K562 (cell line): ENCODE data around the gene HEXIM1. TPM values are rescaled to one million over a fixed set of nuclear protein-coding genes. Genes with fewer than 3 reads are reported as not detected.

Experiments used
- BCLAF1 ChIP-seq, 2 experiments: fragments of 450-650 bp in 1 of 2; IDR thresholded peaks; 2 replicates each; pipeline ENCODE4 v1.6.1; 2011 to 2017; ENCODE audit warnings: low read depth in 2 of 2, antibody characterized with exemption in 1 of 2, borderline replicate concordance in 1 of 2, low read length in 1 of 2, mild to moderate bottlenecking in 1 of 2, mixed read lengths in 1 of 2; ENCODE audit not compliant: control insufficient read depth in 1 of 2
- CBX8 ChIP-seq: fragments of 200-600 bp; sonication (generic); IDR thresholded peaks from 2 replicates; pipeline ENCODE4 v1.6.1; 2012; ENCODE audit warnings: borderline replicate concordance, mixed run types, low read depth, mild to moderate bottlenecking, moderate library complexity, mixed read lengths, low read length, control low read depth, inconsistent platforms; ENCODE audit not compliant: poor library complexity, severe bottlenecking; ENCODE audit errors: extremely low read depth
- GATA2 ChIP-seq: sonication (generic); formaldehyde crosslinking; IDR thresholded peaks from 2 replicates; pipeline ENCODE4 v1.4.0; 2020; ENCODE audit warnings: mild to moderate bottlenecking, missing genetic modification reagents
- HEY1 ChIP-seq: fragments of 250-450 bp; sonication (Bioruptor Pico); IDR thresholded peaks from 2 replicates; pipeline ENCODE4 v1.5.0; 2020; ENCODE audit warnings: mild to moderate bottlenecking, moderate library complexity, borderline replicate concordance
- HMGXB4 ChIP-seq: sonication (generic); formaldehyde crosslinking; IDR thresholded peaks from 2 replicates; pipeline ENCODE4 v1.8.1; 2023; ENCODE audit warnings: mild to moderate bottlenecking, missing genetic modification reagents
- MYBL2 ChIP-seq, 2 experiments: fragments of 450-650 bp in 1 of 2; sonication (generic) in 1 of 2; formaldehyde crosslinking in 1 of 2; IDR thresholded peaks; 2 replicates each; pipeline versions ENCODE4 v1.6.1 to v1.8.1; 2017 to 2022; ENCODE audit warnings: borderline replicate concordance in 1 of 2, inconsistent platforms in 1 of 2, low read depth in 1 of 2, mild to moderate bottlenecking in 1 of 2, missing genetic modification reagents in 1 of 2, moderate library complexity in 1 of 2
- NFIC ChIP-seq: fragments of 450-650 bp; IDR thresholded peaks from 2 replicates; pipeline ENCODE4 v1.6.1; 2017; ENCODE audit warnings: mild to moderate bottlenecking, inconsistent platforms
- THAP7 ChIP-seq: fragments of 250-450 bp; sonication (Bioruptor Pico); IDR thresholded peaks from 2 replicates; pipeline ENCODE4 v1.5.0; 2021
- U2AF1 ChIP-seq: fragments of 200-400 bp; formaldehyde crosslinking; optimal IDR thresholded peaks from 2 replicates; pipeline ENCODE3; 2017; ENCODE audit warnings: mild to moderate bottlenecking, low read depth, low read length, moderate library complexity
- ZBTB43 ChIP-seq: sonication (generic); formaldehyde crosslinking; IDR thresholded peaks from 2 replicates; pipeline ENCODE4 v1.8.0; 2023; ENCODE audit warnings: mild to moderate bottlenecking, missing genetic modification reagents
- ZFP1 ChIP-seq: fragments of 450-650 bp; formaldehyde crosslinking; IDR thresholded peaks from 2 replicates; pipeline ENCODE4 v1.4.0; 2020; ENCODE audit warnings: mild to moderate bottlenecking, mixed read lengths
- ZKSCAN8 ChIP-seq: fragments of 200-800 bp; sonication (Bioruptor generic); IDR thresholded peaks from 2 replicates; pipeline ENCODE4 v1.6.1; 2016; ENCODE audit warnings: missing genetic modification characterization, missing compliant biosample characterization
- ZNF274 ChIP-seq: IDR thresholded peaks from 2 replicates; pipeline ENCODE4 v1.6.1; 2011; ENCODE audit warnings: low read depth, mild to moderate bottlenecking, low read length, moderate library complexity, borderline replicate concordance
- ZNF449 ChIP-seq: fragments of 250-450 bp; sonication (Bioruptor Pico); IDR thresholded peaks from 2 replicates; pipeline ENCODE4 v1.8.0; 2022; ENCODE audit warnings: moderate library complexity, mild to moderate bottlenecking, inconsistent platforms
- ZNF699 ChIP-seq: fragments of 250-450 bp; sonication (Bioruptor Pico); IDR thresholded peaks from 2 replicates; pipeline ENCODE4 v1.8.0; 2021; ENCODE audit warnings: mild to moderate bottlenecking, moderate library complexity; ENCODE audit not compliant: insufficient replicate concordance
- polyA plus RNA-seq, 8 experiments: library from polyadenylated mRNA; depleted of rRNA in 4 of 8; stranded (reverse) in 5 of 8; unstranded in 3 of 8; fragments of >200 nt; fragmentation: Nextera tagmentation in 2 of 8; fragmentation: Illumina TruSeq in 1 of 8; extraction: Ambion mirVana in 2 of 8; extraction: Trizol in 1 of 8; gene quantifications; 2 replicates each; pipeline versions ENCODE4 v1.2.1 to v1.2.3, GENCODE V29; 2011 to 2014; ENCODE audit warnings: inconsistent platforms in 1 of 8, missing spikeins in 1 of 8
- total RNA-seq, 7 experiments: library from RNA; depleted of rRNA in 6 of 7; stranded (reverse); fragments of >200 nt in 6 of 7; fragmentation: Illumina TruSeq in 2 of 7; extraction: Trizol in 2 of 7; gene quantifications; 2 replicates each; pipeline versions ENCODE4 v1.2.1 to v1.2.3, GENCODE V29; 2011 to 2021; ENCODE audit warnings: low replicate concordance in 1 of 7

Gene HEXIM1
- total and polyA plus RNA-seq, 9 of the 15 experiments (the other 6 are each of a cell fraction or from before 2014, with no cell fraction given), result 1.4 to 28.3 (median 9.1) TPM

- peak; percentile 87 for TF ChIP-seq HEY1
- TF ChIP-seq ZNF274, result 0 out of 2 replicates have a peak, but pooled peaks have one; percentile 53
- no peak for TF ChIP-seq ZNF699
- no peak for TF ChIP-seq ZNF449 (CRISPR knock-in tag)
- TF ChIP-seq ZKSCAN8 (CRISPR knock-in tag), result no peak
- TF ChIP-seq MYBL2 (IDR thresholded peaks at IDR 0.05; ENCODE audit: low read depth), result no peak
- no peak for TF ChIP-seq MYBL2 (CRISPR knock-in tag; IDR thresholded peaks at IDR 0.05; ENCODE audit: borderline replicate concordance)
- no peak; the same call in 1 of the 2 replicates for TF ChIP-seq ZBTB43 (CRISPR knock-in tag)
- TF ChIP-seq BCLAF1 (IDR thresholded peaks at IDR 0.05; ENCODE audit: borderline replicate concordance in 1 of 2, control insufficient read depth in 1 of 2, low read depth in 2 of 2, low read length in 1 of 2), result peak in 1 of 2 experiments; percentile 52; a peak in 1 of 4 replicates
- TF ChIP-seq NFIC, result peak; percentile 89
- TF ChIP-seq HMGXB4, result peak; percentile 10; the same call in 1 of the 2 replicates
- no peak for TF ChIP-seq CBX8
- peak; percentile 87; the same call in 1 of the 2 replicates for TF ChIP-seq THAP7 (CRISPR knock-in tag)
- TF ChIP-seq ZFP1 (CRISPR knock-in tag), result peak; percentile 31; the same call in 1 of the 2 replicates
- TF ChIP-seq U2AF1, result no peak
- no peak; the same call in 1 of the 2 replicates for TF ChIP-seq GATA2
Observed at GRCh38 chr17:45148183-45149036, at the start of gene HEXIM1 (continued).
